IMR-90 (cell line): ENCODE measurements around the gene KCTD5.

ENCODE experiments used
- BHLHE40 ChIP-seq: fragments of 150-350 bp; IDR thresholded peaks from 2 replicates; pipeline ENCODE4 v1.6.1; 2016; ENCODE audit warnings: mild to moderate bottlenecking, low read depth, low read length
- CEBPB ChIP-seq: IDR thresholded peaks from 2 replicates; pipeline ENCODE4 v1.6.1; 2012; ENCODE audit warnings: low read depth, low read length, improper control_type of control experiment
- CHD1 ChIP-seq: IDR thresholded peaks from 2 replicates; pipeline ENCODE4 v1.6.1; 2012; ENCODE audit warnings: low read depth, low read length, improper control_type of control experiment
- CTCF ChIP-seq: conservative IDR thresholded peaks from 2 replicates; pipeline ENCODE4 v1.5.1; 2012; ENCODE audit warnings: mild to moderate bottlenecking, low read depth, low read length, improper control_type of control experiment
- MAZ ChIP-seq: IDR thresholded peaks from 2 replicates; pipeline ENCODE4 v1.6.1; 2012; ENCODE audit warnings: low read depth, mild to moderate bottlenecking, low read length, improper control_type of control experiment, moderate library complexity, borderline replicate concordance
- MXI1 ChIP-seq: IDR thresholded peaks from 2 replicates; pipeline ENCODE4 v1.6.1; 2012; ENCODE audit warnings: low read depth, mild to moderate bottlenecking, low read length, moderate library complexity, borderline replicate concordance
- POLR2A ChIP-seq: IDR thresholded peaks from 2 replicates; pipeline ENCODE4 v1.6.1; 2012; ENCODE audit warnings: mild to moderate bottlenecking, low read depth, low read length
- RAD21 ChIP-seq: IDR thresholded peaks from 2 replicates; pipeline ENCODE4 v1.6.1; 2012; ENCODE audit warnings: low read length, improper control_type of control experiment
- RCOR1 ChIP-seq: IDR thresholded peaks from 2 replicates; pipeline ENCODE4 v1.6.1; 2012; ENCODE audit warnings: mild to moderate bottlenecking, low read length, improper control_type of control experiment; ENCODE audit not compliant: insufficient replicate concordance
- SMC3 ChIP-seq: fragments of 150-350 bp; IDR thresholded peaks from 2 replicates; pipeline ENCODE4 v1.6.1; 2016; ENCODE audit warnings: low read depth, mild to moderate bottlenecking, antibody characterized with exemption, low read length, moderate library complexity
- USF2 ChIP-seq: fragments of 150-350 bp; IDR thresholded peaks from 2 replicates; pipeline ENCODE4 v1.6.1; 2017; ENCODE audit warnings: mild to moderate bottlenecking, antibody characterized with exemption, low read length, low read depth

- TF ChIP-seq CTCF = no peak
- TF ChIP-seq RAD21 = no peak
- TF ChIP-seq SMC3 = no peak
- TF ChIP-seq CEBPB = no peak
- TF ChIP-seq USF2 = no peak
- TF ChIP-seq POLR2A = no peak
- TF ChIP-seq MXI1 = no peak
- no peak for TF ChIP-seq MAZ
- TF ChIP-seq CHD1 = no peak
- no peak for TF ChIP-seq RCOR1
- TF ChIP-seq BHLHE40 = no peak
Measured at GRCh38 chr16:2756288-2757015, 74.1 kb downstream of the KCTD5 start.
